Astrocyte (in vitro differentiated cells and primary cell): ENCODE data around the gene POM121. TPM values are rescaled to one million over a fixed set of nuclear protein-coding genes. Genes with fewer than 3 reads are reported as not detected.
A peak's percentile ranks its signal among the peaks of the same experiment; 100 is the strongest.
"Not testable (repeated sequence)": the region's sequence is repeated elsewhere in the genome, so short reads cannot be mapped to it uniquely, and the experiment has no call there.

Experiments
- DNase-seq: peaks from one replicate; pipeline ENCODE4 v3.0.0-alpha.2; 2010; ENCODE audit warnings: low read depth
- FAIRE-seq: peaks from 2 replicates; lab custom pipeline; 2011; peaks lifted over from hg19 to GRCh38; lab: Jason Lieb, UNC
- H2AFZ ChIP-seq: 2 replicates; pipeline ENCODE4 v1.6.0; 2012; ENCODE audit warnings: low read depth, low read length, inconsistent platforms
- H3K27ac ChIP-seq: 2 replicates; pipeline ENCODE4 v1.5.1; 2011; ENCODE audit warnings: low read depth, low read length, inconsistent platforms
- H3K27me3 ChIP-seq: 2 replicates; pipeline ENCODE4 v1.6.0; 2011; ENCODE audit warnings: low read length, inconsistent platforms; ENCODE audit not compliant: insufficient read depth
- H3K36me3 ChIP-seq: 2 replicates; pipeline ENCODE4 v1.5.1; 2011; ENCODE audit warnings: low read length, inconsistent platforms; ENCODE audit not compliant: insufficient read depth
- H3K4me1 ChIP-seq: 2 replicates; pipeline ENCODE4 v1.5.1; 2011; ENCODE audit warnings: low read length, inconsistent platforms; ENCODE audit not compliant: insufficient read depth
- H3K4me2 ChIP-seq: 2 replicates; pipeline ENCODE4 v1.6.0; 2012; ENCODE audit warnings: low read length, inconsistent platforms
- H3K4me3 ChIP-seq: 2 replicates; pipeline ENCODE4 v1.5.1; 2011; ENCODE audit warnings: low read depth, mild to moderate bottlenecking, low read length, inconsistent platforms; ENCODE audit not compliant: insufficient read depth
- H3K79me2 ChIP-seq: 2 replicates; pipeline ENCODE4 v1.6.0; 2012; ENCODE audit warnings: mild to moderate bottlenecking, low read length, inconsistent platforms; ENCODE audit not compliant: insufficient read depth
- H3K9ac ChIP-seq: 2 replicates; pipeline ENCODE4 v1.6.0; 2012; ENCODE audit warnings: mild to moderate bottlenecking, low read length, inconsistent platforms
- H3K9me3 ChIP-seq: 2 replicates; pipeline ENCODE4 v1.5.1; 2012; ENCODE audit warnings: low read depth, mild to moderate bottlenecking, low read length, inconsistent platforms; ENCODE audit not compliant: insufficient read depth
- H4K20me1 ChIP-seq: 2 replicates; pipeline ENCODE4 v1.6.0; 2012; ENCODE audit warnings: low read length, inconsistent platforms; ENCODE audit not compliant: insufficient read depth
- H3K27ac Mint-ChIP-seq: one replicate; pipeline ENCODE4 v1.8.0; 2021; ENCODE audit warnings: mild to moderate bottlenecking, mixed read lengths; ENCODE audit not compliant: unreplicated experiment
- H3K27me3 Mint-ChIP-seq: one replicate; pipeline ENCODE4 v1.8.0; 2021; ENCODE audit warnings: low read depth, mixed read lengths; ENCODE audit not compliant: unreplicated experiment
- H3K36me3 Mint-ChIP-seq: one replicate; pipeline ENCODE4 v1.8.0; 2021; ENCODE audit warnings: low read depth, mixed read lengths; ENCODE audit not compliant: unreplicated experiment
- H3K4me1 Mint-ChIP-seq: one replicate; pipeline ENCODE4 v1.8.0; 2021; ENCODE audit warnings: low read depth, mixed read lengths; ENCODE audit not compliant: unreplicated experiment
- H3K4me3 Mint-ChIP-seq: one replicate; pipeline ENCODE4 v1.8.0; 2021; ENCODE audit warnings: mild to moderate bottlenecking, moderate library complexity, mixed read lengths; ENCODE audit not compliant: unreplicated experiment
- H3K9me3 Mint-ChIP-seq: one replicate; pipeline ENCODE4 v1.8.0; 2021; ENCODE audit warnings: mild to moderate bottlenecking, mixed read lengths; ENCODE audit not compliant: unreplicated experiment
- EZH2 ChIP-seq: IDR thresholded peaks from 2 replicates; pipeline ENCODE4 v1.6.1; 2012; ENCODE audit warnings: mild to moderate bottlenecking, low read length, inconsistent platforms; ENCODE audit not compliant: insufficient read depth
- total RNA-seq: library from RNA; stranded (reverse); gene quantifications from 2 replicates; pipeline ENCODE4 v1.2.1, GENCODE V29; 2021
- TF ChIP-seq, protein P1 (sequence below): IDR thresholded peaks from 2 replicates; pipeline ENCODE4 v1.5.1; 2011; ENCODE audit warnings: low read depth, mild to moderate bottlenecking, inconsistent platforms, low read length, moderate library complexity; ENCODE audit not compliant: insufficient read depth

POM121 gene
- total RNA-seq, 1 donor from 2014 or later: 49.1 TPM

DNA sequence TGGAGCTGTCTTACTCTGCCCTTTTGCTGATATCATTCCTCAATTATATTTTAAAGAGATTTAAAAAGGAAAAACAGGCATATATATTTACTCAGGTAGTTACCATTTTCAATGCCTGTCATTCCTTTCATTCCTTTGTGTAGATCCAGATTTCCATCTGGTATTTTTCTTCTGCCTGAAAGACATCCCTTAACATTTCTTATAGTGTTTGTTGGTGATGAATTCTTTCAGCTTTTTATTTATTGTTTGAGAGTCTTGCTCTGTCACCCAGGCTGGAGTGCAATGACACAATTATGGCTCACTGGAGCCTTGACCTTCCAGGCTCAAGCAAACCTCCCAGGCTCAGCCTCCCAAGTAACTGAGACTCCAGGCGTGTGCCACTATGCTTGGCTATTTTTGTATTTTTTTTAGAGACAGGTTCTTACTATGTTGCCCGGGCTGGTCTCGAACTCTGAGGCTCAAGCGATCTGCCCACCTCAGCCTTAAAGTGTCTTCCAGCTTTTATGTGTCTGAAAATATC, 5.6 kb upstream of the POM121 start:
- peaks cover 7% of the 10 kb centered on the region for H3K4me1 ChIP-seq
- FAIRE-seq (no peak), DNase-seq (no peak)
- H3K27me3 Mint-ChIP-seq: no peaks in the 10 kb centered on the region
- no peak overlapping the region for H3K27ac Mint-ChIP-seq
- TF ChIP-seq, protein P1, sequence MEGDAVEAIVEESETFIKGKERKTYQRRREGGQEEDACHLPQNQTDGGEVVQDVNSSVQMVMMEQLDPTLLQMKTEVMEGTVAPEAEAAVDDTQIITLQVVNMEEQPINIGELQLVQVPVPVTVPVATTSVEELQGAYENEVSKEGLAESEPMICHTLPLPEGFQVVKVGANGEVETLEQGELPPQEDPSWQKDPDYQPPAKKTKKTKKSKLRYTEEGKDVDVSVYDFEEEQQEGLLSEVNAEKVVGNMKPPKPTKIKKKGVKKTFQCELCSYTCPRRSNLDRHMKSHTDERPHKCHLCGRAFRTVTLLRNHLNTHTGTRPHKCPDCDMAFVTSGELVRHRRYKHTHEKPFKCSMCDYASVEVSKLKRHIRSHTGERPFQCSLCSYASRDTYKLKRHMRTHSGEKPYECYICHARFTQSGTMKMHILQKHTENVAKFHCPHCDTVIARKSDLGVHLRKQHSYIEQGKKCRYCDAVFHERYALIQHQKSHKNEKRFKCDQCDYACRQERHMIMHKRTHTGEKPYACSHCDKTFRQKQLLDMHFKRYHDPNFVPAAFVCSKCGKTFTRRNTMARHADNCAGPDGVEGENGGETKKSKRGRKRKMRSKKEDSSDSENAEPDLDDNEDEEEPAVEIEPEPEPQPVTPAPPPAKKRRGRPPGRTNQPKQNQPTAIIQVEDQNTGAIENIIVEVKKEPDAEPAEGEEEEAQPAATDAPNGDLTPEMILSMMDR: no peak
- TF ChIP-seq EZH2: no peak
- H3K36me3 ChIP-seq: no peaks in the 10 kb centered on the region
- no peak overlapping the region for H3K9ac ChIP-seq
- H4K20me1 ChIP-seq: peaks cover 33% of the 10 kb centered on the region
- H3K27me3 ChIP-seq: no peaks in the 10 kb centered on the region
- no peaks in the 10 kb centered on the region for H3K9me3 ChIP-seq
- no peak overlapping the region for H3K4me3 ChIP-seq
- H3K4me2 ChIP-seq: no peak overlapping the region
- no peak overlapping the region for H2AFZ ChIP-seq
- peaks cover 62% of the 10 kb centered on the region for H3K79me2 ChIP-seq
- H3K4me1 Mint-ChIP-seq: peaks cover 23% of the 10 kb centered on the region
- H3K4me3 Mint-ChIP-seq: no peak overlapping the region
- no peaks in the 10 kb centered on the region for H3K9me3 Mint-ChIP-seq
- peaks cover 15% of the 10 kb centered on the region for H3K36me3 Mint-ChIP-seq
- no peak overlapping the region for H3K27ac ChIP-seq

DNA sequence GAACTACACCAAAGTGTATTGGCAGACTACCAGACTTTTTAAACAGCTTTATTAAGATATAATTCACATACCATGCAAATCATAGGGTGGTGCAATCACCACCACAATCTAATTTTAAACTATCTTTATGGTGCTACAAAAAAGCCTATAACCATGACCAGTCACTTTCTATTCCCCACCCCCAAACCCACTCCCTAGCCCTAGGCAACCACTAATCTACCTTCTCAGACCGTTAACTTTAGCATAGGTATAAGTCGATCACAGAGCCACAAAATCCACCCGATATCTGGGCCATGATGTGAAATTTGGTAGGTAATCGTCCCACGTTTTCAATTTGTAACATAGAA, 536 bp upstream of the POM121 start:
- Mint-ChIP-seq H3K36me3 (peaks cover 13% of the 10 kb centered on the region), H3K9me3 (no peaks in the 10 kb centered on the region), H3K4me3 (peak overlapping the region; percentile 99), H3K4me1 (peaks cover 15% of the 10 kb centered on the region), H3K27ac (peak overlapping the region; percentile 100), H3K27me3 (no peaks in the 10 kb centered on the region)
- Histone ChIP-seq H3K4me2 (peak overlapping the region; percentile 95), H3K9ac (peak overlapping the region; percentile 100), H3K9me3 (no peaks in the 10 kb centered on the region), H3K4me1 (peaks cover 13% of the 10 kb centered on the region), H3K27ac (peak overlapping the region; percentile 94), H3K4me3 (peak overlapping the region; percentile 96), H3K27me3 (no peaks in the 10 kb centered on the region), H2AFZ (peak overlapping the region; percentile 89), H3K36me3 (peaks cover 21% of the 10 kb centered on the region), H3K79me2 (peaks cover 72% of the 10 kb centered on the region), H4K20me1 (peaks cover 35% of the 10 kb centered on the region)
- TF ChIP-seq, protein P1: no peak
- no peak for TF ChIP-seq EZH2
- FAIRE-seq (no peak), DNase-seq (no peak)

DNA sequence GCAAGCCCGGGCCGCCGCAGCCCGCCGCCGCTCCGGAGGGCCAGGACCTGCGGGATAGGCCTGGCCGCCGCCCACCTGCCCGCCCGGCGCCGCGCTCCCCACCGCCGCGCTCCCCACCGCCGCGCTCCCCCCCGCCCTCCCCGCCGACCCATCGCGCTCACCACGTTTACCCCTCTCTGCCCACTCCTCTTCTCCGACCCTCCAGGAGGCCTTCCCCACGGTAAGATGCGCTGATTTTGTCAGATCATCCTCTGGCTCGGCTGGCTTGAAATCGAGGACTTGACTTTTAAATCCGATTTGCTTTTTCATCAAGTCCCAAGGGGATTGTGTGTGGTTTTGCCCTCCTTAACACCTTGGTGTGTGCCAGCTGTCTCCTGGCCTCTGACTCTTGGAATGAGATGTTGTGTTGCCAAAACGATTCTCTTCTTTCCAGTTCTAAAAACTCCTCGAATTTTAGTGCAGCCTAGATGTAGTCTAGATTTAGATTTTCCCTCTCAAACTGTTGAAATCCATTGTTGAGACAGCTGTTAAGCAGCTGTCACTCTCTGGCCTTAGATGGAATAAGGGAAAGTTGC, 738 bp downstream of the POM121 start:
- Histone ChIP-seq H3K9me3 (no peaks in the 10 kb centered on the region), H3K79me2 (peaks cover 64% of the 10 kb centered on the region), H3K9ac (peak overlapping the region; percentile 100), H3K27ac (peak overlapping the region; percentile 94), H3K4me3 (peak overlapping the region; percentile 96), H3K27me3 (no peaks in the 10 kb centered on the region), H2AFZ (no peak overlapping the region), H3K4me2 (peak overlapping the region; percentile 95), H3K4me1 (peaks cover 13% of the 10 kb centered on the region), H3K36me3 (peaks cover 28% of the 10 kb centered on the region), H4K20me1 (peaks cover 27% of the 10 kb centered on the region)
- TF ChIP-seq, protein P1: no peak
- no peak for TF ChIP-seq EZH2
- Mint-ChIP-seq H3K36me3 (peaks cover 14% of the 10 kb centered on the region), H3K4me1 (peaks cover 8% of the 10 kb centered on the region), H3K4me3 (peak overlapping the region; percentile 94), H3K9me3 (no peaks in the 10 kb centered on the region), H3K27ac (peak overlapping the region; percentile 99), H3K27me3 (no peaks in the 10 kb centered on the region)
- DNase-seq (no peak), FAIRE-seq (no peak)

DNA sequence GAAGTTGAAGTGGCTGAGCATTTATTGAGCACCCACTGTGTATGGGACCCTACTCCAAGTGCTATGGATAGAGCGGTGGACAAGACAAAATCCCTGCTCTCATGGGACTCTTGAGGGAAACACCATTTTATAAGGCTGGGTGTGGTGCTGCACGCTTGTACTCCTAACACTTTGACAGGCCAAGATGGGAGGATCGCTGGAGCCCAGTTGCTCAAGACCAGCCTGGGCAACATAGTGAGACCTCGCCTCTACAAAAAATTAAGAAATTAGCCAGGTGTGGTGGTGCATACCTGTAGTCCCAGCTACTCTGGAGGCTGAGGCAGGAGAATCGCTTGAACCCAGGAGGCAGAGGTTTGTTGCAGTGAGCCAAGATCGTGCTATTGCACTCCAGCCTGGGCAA, 2.9 kb downstream of the POM121 start:
- not testable (repeated sequence) for H3K4me2 ChIP-seq, DNase-seq, H3K27ac ChIP-seq, H3K4me3 Mint-ChIP-seq, H2AFZ ChIP-seq, H3K27ac Mint-ChIP-seq, H3K27me3 Mint-ChIP-seq, H3K4me3 ChIP-seq, H3K27me3 ChIP-seq, H3K4me1 Mint-ChIP-seq, H3K9me3 Mint-ChIP-seq, H3K9me3 ChIP-seq, H3K9ac ChIP-seq, FAIRE-seq
- Histone ChIP-seq H3K79me2 (peaks cover 44% of the 10 kb centered on the region), H3K36me3 (peaks cover 35% of the 10 kb centered on the region), H4K20me1 (peaks cover 27% of the 10 kb centered on the region), H3K4me1 (peaks cover 13% of the 10 kb centered on the region)
- H3K36me3 Mint-ChIP-seq: peaks cover 13% of the 10 kb centered on the region
